GM10847 (cell line): ENCODE data around the gene STIMATE.

Source experiments
- POLR2A ChIP-seq: IDR thresholded peaks from 2 replicates; pipeline ENCODE4 v1.6.1; 2011; ENCODE audit not compliant: insufficient read length; ENCODE audit errors: extremely low read depth

The STIMATE gene

DNA sequence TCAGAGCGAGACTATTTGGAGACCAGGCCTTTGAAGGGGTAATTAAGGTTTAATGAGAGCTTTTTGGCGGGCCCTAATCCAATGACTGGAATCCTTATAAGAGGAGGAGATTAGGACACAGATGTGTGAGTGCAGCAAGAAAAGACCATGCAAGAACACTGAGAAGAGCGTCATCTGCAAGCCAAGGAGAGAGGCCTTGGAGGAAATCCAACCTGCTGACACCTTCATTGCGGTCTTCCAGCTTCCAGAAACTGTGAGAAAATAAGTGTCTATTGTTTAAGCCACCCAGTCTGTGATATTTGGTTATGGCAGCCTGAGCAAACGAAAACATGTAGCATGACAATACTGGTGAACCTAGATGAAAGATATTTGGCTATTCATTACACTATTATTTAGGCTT is 39.5 kb downstream of the STIMATE start:
- no peak for TF ChIP-seq POLR2A

- TF ChIP-seq POLR2A: no peak
Measured at GRCh38 chr3:52857133-52857532, 40.2 kb downstream of the STIMATE start.

- no peak for TF ChIP-seq POLR2A
Measured at GRCh38 chr3:52856666-52857065, 40.7 kb downstream of the STIMATE start.

GRCh38 chr3:52854013-52854412 is 43.3 kb downstream of the STIMATE start:
- no peak for TF ChIP-seq POLR2A

DNA sequence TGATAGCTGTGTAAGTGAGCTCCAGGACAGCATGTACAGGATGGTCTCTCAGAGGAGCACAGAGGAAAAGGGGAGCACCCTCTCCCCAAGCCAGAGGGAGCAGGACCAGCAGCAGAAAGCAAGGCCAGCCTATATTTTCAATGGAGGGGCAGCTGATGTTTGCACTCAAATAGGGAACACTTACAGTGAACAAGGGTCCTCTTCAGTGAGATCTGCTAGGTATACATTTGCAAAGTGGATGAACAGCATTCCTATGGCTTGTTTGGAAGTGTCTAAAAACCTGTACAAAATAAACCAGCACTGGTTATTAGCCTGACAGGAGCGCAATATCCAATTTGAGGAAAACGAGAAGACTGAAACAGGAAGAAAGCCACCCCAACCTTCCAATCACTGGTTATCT is 44.9 kb downstream of the STIMATE start:
- TF ChIP-seq POLR2A: no peak

- TF ChIP-seq POLR2A: no peak
Measured at GRCh38 chr3:52851348-52851747, 46.0 kb downstream of the STIMATE start.

GRCh38 chr3:52849656-52850055 is 47.7 kb downstream of the STIMATE start:
- TF ChIP-seq POLR2A: no peak

DNA sequence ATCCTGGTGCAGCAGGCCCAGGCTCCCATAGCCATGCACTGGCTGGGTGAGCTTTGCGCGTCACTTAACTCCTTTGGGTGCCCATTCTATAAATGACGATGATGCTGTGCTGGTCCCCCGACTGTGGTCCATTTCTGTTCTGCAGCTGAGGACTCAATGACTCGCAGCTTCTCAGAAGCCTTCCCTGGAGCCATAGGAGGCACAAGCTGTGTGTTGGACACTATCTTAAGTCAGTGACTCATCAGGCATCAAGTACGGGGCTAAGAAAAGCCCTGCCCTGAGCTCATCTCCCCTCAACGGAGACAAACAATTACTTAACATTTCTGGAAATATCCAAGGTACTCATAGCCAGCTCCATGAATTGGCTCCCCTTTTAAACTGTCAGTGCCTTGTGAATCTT is 48.7 kb downstream of the STIMATE start:
- no peak for TF ChIP-seq POLR2A

GRCh38 chr3:52847726-52848125 is 49.6 kb downstream of the STIMATE start:
- no peak for TF ChIP-seq POLR2A

DNA sequence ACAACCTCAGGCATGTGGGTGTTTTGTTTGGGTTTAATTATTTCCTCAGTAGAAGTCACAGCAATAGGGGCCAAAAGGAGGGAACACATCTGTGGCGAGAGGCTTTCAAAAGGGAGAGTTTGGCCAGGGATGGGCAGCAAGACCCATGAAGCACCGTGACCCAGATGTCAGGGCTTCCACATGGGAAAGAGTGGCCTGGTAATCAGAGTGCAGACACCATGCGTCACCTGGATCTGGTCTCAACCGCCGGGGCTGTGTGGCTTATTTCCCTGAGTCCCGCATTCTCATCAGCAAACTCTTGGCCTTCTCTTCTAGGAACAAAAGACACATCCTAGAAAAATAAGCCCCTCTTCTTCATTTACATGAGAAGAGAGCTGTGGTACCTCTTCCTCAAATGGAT is 50.1 kb downstream of the STIMATE start:
- TF ChIP-seq POLR2A: no peak

DNA sequence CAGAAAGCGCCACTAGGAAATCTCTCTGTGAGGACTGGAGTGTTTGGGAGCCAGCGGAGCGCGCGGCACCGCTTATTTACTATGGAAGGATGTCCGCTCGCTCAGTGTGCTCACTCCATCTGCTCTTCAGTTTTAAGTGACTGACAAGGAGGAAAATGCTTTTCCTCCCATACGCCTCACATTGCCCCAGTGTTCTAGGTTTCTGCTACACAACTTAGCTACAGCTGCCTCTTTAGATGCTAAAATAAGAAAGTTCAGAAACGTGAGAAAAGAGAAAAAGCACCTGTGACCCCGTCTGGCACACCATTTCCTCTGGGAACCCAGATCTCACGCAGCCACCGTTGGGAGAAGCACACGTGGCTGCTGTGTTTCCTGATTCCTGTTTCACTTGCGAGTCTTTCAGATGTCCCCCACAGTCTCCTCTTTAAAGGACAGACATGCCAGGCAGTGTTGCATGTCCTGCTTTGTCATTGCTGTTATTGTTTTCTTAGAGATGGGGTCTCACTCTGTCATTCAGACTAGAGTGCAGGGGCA is 50.8 kb downstream of the STIMATE start:
- no peak for TF ChIP-seq POLR2A

DNA sequence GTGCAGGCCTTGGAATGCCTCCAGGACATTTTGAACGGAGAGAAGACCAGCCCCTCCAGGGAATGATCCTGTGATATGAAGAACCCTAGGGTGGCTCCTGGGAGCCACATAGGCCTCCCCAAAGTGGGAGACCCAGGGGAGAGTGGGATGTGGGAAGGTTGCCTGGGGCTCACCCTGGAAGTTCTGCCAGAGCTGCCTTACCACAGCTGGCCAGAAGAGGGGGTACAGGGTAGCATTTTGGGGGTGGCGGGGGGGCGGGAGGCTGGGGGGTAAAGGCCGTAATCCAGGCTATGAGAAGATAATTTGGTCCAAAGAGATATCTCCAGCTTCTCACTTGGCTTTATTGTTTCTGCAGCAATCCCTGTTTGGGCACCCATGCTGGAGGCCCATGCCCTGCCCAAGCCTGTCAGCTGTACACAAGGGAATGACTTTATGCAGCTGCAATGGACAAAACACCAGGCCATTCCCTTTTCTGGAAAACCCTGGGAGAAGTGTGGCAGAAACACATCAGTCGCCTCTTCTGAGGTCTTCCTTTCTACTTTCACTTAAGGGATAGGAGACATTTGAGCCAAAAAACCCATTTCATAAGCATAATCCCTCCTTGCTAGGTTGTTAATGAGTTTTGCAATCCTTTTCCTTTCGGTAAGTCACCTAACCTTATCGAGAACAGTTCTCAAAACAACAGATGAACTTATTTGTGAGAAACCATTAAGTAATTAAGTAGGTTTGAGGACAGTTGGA is 51.5 kb downstream of the STIMATE start:
- TF ChIP-seq POLR2A: no peak

GRCh38 chr3:52845157-52845556 is 52.2 kb downstream of the STIMATE start:
- no peak for TF ChIP-seq POLR2A

DNA sequence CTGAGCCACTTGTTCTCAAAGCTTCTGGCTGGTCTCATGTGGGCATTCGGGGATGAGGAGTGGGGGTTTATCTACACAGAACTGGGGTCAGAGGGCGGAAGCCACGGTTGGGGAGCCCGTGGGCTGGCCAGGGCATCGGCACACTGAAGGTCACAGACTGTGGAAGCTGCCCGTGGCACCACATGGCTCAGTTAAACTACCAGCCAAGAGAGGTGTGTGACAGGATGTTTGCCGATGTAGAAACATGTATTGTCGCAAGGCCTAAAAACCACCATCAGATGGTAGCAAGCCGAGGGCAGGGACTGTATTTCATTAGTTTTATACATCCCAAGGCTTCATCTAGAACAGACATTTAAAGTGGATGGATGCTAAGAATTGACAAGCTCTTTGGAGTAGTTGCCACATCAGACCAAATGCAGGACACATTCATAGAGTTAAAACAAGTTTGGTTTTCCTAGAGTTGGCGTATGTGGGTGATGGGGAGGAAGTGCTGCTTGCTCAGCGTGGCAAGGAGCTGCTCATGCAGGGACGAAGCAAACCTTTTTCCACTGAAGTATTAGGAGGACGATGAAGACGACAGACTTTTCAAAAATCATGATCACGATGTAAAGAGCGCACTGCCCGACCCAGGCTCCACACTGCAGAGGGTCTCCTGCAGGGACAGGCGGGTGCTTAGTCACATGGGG is 52.9 kb downstream of the STIMATE start:
- no peak for TF ChIP-seq POLR2A

- no peak for TF ChIP-seq POLR2A
Measured at GRCh38 chr3:52843881-52844280, 53.5 kb downstream of the STIMATE start.

- TF ChIP-seq POLR2A: no peak
Measured at GRCh38 chr3:52843108-52843865, 54.1 kb downstream of the STIMATE start.

GRCh38 chr3:52842424-52842823 is 54.9 kb downstream of the STIMATE start:
- no peak for TF ChIP-seq POLR2A

DNA sequence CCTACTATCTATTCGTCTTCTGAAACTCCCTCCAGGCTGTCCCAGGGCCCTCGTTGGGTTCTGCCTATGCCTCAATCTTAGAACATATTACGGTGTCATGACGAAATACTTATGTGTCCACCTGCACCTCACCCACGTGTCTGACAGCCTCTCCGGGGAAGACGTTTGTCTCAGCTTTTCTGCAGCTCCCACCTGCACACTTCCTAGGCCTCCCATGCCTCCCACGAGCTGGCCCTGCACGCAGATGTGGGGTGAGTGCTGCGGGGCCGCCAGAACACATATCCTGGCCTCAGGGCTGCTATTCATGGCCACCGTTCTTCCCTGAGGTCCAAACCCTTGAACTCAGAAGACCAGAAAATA is 55.4 kb downstream of the STIMATE start:
- TF ChIP-seq POLR2A: no peak
